Testis (tissue), 2 donors: Measurements from ENCODE around the gene TMEM145.

ENCODE experiments used
- CTCF ChIP-seq, 3 experiments: fragments of 450-650 bp in 2 of 3; fragments of 200-600 bp in 1 of 3; sonication (generic) in 1 of 3; IDR thresholded peaks; one replicate each; pipeline ENCODE4 v1.5.1; 2016 to 2019; ENCODE audit warnings: antibody characterized with exemption in 3 of 3, mild to moderate bottlenecking in 2 of 3, moderate library complexity in 1 of 3
- POLR2A ChIP-seq: fragments of 450-650 bp; IDR thresholded peaks from one replicate; pipeline ENCODE4 v1.6.1; 2017; ENCODE audit warnings: antibody characterized with exemption, mild to moderate bottlenecking, moderate library complexity

- TF ChIP-seq CTCF (IDR thresholded peaks at IDR 0.05) (no peak), POLR2A (no peak)
Observed at GRCh38 chr19:42350417-42350816, 37.3 kb downstream of the TMEM145 start.
